SK-N-MC (cell line): ENCODE results near the gene VSTM5.

Experiments
- EZH2 ChIP-seq: fragments of 200-600 bp; sonication (generic); IDR thresholded peaks from one replicate; pipeline ENCODE4 v1.6.1; 2017; ENCODE audit warnings: antibody characterized with exemption
- POLR2AphosphoS5 ChIP-seq: IDR thresholded peaks from 2 replicates; pipeline ENCODE4 v1.6.1; 2012; ENCODE audit warnings: mild to moderate bottlenecking, low read depth, low read length, borderline replicate concordance

DNA sequence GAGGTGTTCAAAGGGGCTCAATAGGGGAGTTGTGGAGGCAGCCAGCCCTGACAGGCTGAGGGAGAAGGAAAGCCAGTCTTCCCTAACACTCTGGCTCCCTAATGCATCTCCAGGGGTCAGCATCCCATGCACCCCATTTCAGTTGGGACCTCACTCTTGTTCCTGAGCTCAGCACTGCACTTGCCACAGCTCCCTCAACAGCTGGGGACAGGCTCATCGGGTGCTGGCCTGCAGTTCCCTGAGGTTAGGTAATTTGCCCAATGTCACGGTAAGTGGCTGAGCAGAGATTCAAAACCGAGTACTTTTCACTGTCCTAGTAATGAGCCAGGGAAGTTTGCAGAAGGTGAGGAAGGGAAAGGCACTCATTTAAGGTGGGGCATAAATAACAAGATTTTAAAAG lies 20.8 kb downstream of the VSTM5 start:
- TF ChIP-seq POLR2AphosphoS5, result no peak
- no peak for TF ChIP-seq EZH2
